ENCODE data around the gene RNF2. TPM values are rescaled to one million over a fixed set of nuclear protein-coding genes. Genes with fewer than 3 reads are reported as not detected.

RNF2 gene
- total RNA-seq, 1 donor from 2014 or later, result 11.6 TPM

DNA sequence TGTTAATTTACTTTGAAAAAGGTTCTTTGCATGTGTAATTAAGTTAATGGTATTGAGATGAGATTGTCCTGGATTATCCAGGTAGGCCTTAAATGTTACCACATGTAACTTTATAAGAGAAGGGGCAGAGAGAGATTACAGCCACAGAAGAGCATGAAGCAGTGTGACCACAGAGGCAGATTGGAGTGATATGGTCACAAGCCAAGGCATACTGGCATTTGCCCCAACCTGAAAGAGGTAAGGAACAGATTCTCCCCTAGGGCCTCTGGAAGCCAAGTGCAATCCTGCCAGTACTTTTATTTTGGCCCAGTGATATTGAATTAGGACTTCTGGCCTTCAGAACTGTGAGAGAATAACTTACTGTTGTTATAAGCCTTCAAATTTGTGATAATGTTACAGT lies 23.0 kb downstream of the RNF2 start:
- TF ChIP-seq, protein P1, sequence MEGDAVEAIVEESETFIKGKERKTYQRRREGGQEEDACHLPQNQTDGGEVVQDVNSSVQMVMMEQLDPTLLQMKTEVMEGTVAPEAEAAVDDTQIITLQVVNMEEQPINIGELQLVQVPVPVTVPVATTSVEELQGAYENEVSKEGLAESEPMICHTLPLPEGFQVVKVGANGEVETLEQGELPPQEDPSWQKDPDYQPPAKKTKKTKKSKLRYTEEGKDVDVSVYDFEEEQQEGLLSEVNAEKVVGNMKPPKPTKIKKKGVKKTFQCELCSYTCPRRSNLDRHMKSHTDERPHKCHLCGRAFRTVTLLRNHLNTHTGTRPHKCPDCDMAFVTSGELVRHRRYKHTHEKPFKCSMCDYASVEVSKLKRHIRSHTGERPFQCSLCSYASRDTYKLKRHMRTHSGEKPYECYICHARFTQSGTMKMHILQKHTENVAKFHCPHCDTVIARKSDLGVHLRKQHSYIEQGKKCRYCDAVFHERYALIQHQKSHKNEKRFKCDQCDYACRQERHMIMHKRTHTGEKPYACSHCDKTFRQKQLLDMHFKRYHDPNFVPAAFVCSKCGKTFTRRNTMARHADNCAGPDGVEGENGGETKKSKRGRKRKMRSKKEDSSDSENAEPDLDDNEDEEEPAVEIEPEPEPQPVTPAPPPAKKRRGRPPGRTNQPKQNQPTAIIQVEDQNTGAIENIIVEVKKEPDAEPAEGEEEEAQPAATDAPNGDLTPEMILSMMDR (IDR thresholded peaks at IDR 0.05; ENCODE audit: borderline replicate concordance), result no peak
- H3K36me3 ChIP-seq, result no peaks in the 10 kb centered on the region
- H3K4me3 ChIP-seq, result no peak overlapping the region
- intact Hi-C loops (cut with micrococcal nuclease), result no loop called here
- no peaks in the 10 kb centered on the region for H3K27me3 ChIP-seq (ENCODE audit: low read depth)
- H3K27ac ChIP-seq (replicated peaks), result no peak overlapping the region
- H3K9me3 ChIP-seq (replicated peaks), result peaks cover 8% of the 10 kb centered on the region
- no peak for DNase-seq
- H3K4me1 ChIP-seq, result peaks cover 34% of the 10 kb centered on the region

DNA sequence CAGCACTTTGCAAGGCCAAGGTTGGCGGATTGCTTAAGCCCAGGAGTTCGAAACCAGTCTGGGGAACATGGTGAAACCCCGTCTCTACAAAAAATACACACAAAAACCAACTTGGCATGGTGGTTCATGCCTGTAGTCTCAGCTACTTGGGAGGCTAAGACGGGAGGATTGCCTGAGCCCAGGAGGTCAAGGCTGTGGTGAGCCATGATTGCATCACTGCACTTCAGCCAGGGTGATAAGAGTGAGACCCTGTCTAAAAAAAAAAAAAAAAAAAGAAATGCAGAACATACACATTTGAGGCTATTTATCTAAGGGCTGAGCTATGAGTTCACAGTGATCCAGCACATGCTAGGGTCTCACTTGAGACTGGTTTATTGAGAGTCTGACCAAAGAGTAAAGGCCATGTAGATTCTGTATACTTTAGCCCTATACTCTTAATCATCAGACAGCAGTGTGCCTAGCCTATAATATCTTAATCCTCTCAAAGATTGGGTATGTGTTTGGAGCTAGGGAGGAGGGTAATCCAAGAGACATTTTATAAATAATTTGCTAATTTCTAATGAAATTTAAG lies 23.9 kb downstream of the RNF2 start:
- H3K9me3 ChIP-seq (replicated peaks), result peaks cover 7% of the 10 kb centered on the region
- peaks cover 34% of the 10 kb centered on the region for H3K4me1 ChIP-seq
- no peak overlapping the region for H3K4me3 ChIP-seq
- H3K27ac ChIP-seq (replicated peaks), result no peak overlapping the region
- TF ChIP-seq, protein P1 (IDR thresholded peaks at IDR 0.05; ENCODE audit: borderline replicate concordance), result no peak
- H3K27me3 ChIP-seq (ENCODE audit: low read depth), result no peaks in the 10 kb centered on the region
- intact Hi-C loops (cut with micrococcal nuclease), result no loop called here
- no peak for DNase-seq
- H3K36me3 ChIP-seq, result no peaks in the 10 kb centered on the region

GRCh38 chr1:185070051-185070450 lies 24.7 kb downstream of the RNF2 start:
- DNase-seq, result no peak
- Histone ChIP-seq H3K9me3 (replicated peaks) (no peaks in the 10 kb centered on the region), H3K27ac (replicated peaks) (no peak overlapping the region), H3K36me3 (no peaks in the 10 kb centered on the region), H3K4me1 (peaks cover 34% of the 10 kb centered on the region), H3K4me3 (no peak overlapping the region), H3K27me3 (ENCODE audit: low read depth) (no peaks in the 10 kb centered on the region)
- TF ChIP-seq, protein P1 (IDR thresholded peaks at IDR 0.05; ENCODE audit: borderline replicate concordance), result no peak
- intact Hi-C loops (cut with micrococcal nuclease), result no loop called here

DNA sequence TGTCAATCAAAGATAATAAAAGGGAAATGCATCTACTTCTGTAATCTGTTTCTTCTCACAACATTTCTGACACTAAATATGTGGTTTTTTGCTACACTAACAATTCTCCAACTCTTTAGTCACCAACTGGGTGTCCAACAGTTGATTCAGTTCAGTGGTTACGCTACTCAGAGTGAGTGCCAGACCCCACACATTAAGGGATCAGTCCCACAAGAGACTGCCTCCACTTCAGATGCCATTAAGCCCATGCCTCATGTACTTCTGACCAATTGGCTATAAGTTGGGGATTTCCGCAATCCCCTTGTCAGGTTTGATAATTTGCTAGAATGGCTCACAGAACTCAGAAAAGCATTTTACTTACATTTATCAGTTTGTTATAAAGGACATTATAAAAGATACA lies 28.4 kb downstream of the RNF2 start:
- no peaks in the 10 kb centered on the region for H3K9me3 ChIP-seq (replicated peaks)
- peaks cover 11% of the 10 kb centered on the region for H3K4me1 ChIP-seq
- H3K36me3 ChIP-seq, result no peaks in the 10 kb centered on the region
- no peak overlapping the region for H3K4me3 ChIP-seq
- TF ChIP-seq, protein P1 (IDR thresholded peaks at IDR 0.05; ENCODE audit: borderline replicate concordance), result no peak
- H3K27me3 ChIP-seq (ENCODE audit: low read depth), result no peaks in the 10 kb centered on the region
- intact Hi-C loops (cut with micrococcal nuclease), result no loop called here
- no peak overlapping the region for H3K27ac ChIP-seq (replicated peaks)
- no peak for DNase-seq

- Histone ChIP-seq H3K4me3 (no peak overlapping the region), H3K4me1 (peaks cover 5% of the 10 kb centered on the region), H3K9me3 (replicated peaks) (no peaks in the 10 kb centered on the region), H3K36me3 (no peaks in the 10 kb centered on the region), H3K27me3 (ENCODE audit: low read depth) (no peaks in the 10 kb centered on the region), H3K27ac (replicated peaks) (no peak overlapping the region)
- DNase-seq, result no peak
- TF ChIP-seq, protein P1 (IDR thresholded peaks at IDR 0.05; ENCODE audit: borderline replicate concordance), result no peak
- intact Hi-C loops (cut with micrococcal nuclease), result no loop called here
These were observed 28.9 kb downstream of the RNF2 start for GRCh38 chr1:185074307-185074706.
